ENCODE data around the gene TSSK2.

DNA sequence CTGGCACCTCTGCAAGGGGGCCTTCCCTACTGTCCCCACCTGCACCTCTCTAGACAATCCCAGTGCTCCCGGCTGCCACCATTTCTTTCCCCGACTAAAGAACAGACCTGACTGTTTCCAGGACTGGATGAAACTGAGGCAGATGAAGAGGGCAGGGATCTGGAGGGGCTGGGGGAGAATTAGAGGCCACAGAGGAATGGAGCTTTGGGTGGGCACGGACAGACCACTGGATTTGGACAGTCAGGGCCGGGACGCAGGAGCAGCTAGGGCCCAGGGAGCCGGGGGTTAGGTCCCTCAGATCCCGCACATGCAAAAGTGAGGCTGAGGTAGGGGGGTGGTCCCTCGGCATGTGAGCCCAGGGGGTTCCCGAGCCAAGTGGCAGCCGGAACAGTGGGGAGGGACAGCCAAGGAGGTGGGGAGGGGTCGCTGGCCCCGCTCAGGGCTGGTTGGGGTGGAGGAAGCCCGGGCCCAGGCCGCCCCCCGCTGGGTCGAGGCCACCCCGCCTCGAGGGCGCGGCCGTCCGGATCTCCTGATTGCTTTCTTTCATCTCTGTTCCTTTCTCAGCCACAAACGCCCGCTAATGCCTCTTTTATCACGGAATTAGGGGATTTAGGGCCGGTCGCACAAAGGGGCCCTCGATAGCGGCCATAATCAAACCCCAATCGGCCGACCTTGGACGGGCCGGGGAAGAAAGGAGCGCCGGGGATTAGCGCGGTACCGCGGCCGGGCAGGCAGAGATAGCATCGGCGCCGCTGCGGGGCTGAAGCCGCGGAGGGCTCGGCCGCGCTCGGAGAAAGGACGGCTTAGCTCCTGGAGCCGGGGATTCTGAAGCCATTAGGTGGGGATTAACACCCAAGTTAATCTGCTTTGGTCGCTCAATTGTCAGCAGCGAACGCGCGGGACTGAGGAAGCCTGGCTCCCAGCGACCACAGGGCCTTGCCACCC is 38.2 kb downstream of the TSSK2 start:
- TF ChIP-seq POLR2AphosphoS5 (IDR thresholded peaks at IDR 0.05; ENCODE audit: low read depth, low read length), result no peak
- TF ChIP-seq, protein P1, sequence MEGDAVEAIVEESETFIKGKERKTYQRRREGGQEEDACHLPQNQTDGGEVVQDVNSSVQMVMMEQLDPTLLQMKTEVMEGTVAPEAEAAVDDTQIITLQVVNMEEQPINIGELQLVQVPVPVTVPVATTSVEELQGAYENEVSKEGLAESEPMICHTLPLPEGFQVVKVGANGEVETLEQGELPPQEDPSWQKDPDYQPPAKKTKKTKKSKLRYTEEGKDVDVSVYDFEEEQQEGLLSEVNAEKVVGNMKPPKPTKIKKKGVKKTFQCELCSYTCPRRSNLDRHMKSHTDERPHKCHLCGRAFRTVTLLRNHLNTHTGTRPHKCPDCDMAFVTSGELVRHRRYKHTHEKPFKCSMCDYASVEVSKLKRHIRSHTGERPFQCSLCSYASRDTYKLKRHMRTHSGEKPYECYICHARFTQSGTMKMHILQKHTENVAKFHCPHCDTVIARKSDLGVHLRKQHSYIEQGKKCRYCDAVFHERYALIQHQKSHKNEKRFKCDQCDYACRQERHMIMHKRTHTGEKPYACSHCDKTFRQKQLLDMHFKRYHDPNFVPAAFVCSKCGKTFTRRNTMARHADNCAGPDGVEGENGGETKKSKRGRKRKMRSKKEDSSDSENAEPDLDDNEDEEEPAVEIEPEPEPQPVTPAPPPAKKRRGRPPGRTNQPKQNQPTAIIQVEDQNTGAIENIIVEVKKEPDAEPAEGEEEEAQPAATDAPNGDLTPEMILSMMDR (IDR thresholded peaks at IDR 0.05), result no peak
